ENCODE measurements around the gene MBTPS1. TPM values are rescaled to one million over a fixed set of nuclear protein-coding genes. Genes with fewer than 3 reads are reported as not detected.
A peak's percentile ranks its signal among the peaks of the same experiment; 100 is the strongest.

MBTPS1 gene
- total RNA-seq, 1 donor from 2014 or later: 70.9 TPM

DNA sequence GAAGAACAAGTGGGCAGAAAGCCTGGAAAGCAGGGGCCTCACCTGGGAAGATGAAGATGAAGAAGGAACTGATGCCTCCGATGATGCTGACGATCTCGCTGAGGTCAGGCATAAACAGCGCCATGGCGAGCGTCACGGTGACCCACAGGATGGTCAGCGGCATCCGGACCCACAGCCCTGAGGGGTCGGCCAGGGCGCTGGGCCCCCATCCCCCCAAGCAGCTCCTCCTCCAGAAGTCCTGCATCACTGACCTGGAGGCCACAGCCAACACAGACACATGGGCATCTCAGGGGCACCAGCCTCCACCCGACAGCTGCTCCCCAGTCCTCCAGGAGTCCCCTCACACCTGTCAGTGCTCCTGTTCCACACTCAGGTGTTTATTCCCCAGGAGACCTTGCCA is 100.3 kb downstream of the MBTPS1 start:
- H3K36me3 ChIP-seq (ENCODE audit: control insufficient read depth, insufficient read depth, low read length): no peaks in the 10 kb centered on the region
- no peak for DNase-seq (ENCODE audit: low read depth)
- H3K4me3 ChIP-seq (ENCODE audit: low read depth, low read length): no peak overlapping the region
- TF ChIP-seq, protein P1, sequence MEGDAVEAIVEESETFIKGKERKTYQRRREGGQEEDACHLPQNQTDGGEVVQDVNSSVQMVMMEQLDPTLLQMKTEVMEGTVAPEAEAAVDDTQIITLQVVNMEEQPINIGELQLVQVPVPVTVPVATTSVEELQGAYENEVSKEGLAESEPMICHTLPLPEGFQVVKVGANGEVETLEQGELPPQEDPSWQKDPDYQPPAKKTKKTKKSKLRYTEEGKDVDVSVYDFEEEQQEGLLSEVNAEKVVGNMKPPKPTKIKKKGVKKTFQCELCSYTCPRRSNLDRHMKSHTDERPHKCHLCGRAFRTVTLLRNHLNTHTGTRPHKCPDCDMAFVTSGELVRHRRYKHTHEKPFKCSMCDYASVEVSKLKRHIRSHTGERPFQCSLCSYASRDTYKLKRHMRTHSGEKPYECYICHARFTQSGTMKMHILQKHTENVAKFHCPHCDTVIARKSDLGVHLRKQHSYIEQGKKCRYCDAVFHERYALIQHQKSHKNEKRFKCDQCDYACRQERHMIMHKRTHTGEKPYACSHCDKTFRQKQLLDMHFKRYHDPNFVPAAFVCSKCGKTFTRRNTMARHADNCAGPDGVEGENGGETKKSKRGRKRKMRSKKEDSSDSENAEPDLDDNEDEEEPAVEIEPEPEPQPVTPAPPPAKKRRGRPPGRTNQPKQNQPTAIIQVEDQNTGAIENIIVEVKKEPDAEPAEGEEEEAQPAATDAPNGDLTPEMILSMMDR (IDR thresholded peaks at IDR 0.05; ENCODE audit: insufficient read depth, low read length, poor library complexity, severe bottlenecking): no peak
- H3K27me3 ChIP-seq (ENCODE audit: control insufficient read depth, insufficient read depth, low read length): no peaks in the 10 kb centered on the region

DNA sequence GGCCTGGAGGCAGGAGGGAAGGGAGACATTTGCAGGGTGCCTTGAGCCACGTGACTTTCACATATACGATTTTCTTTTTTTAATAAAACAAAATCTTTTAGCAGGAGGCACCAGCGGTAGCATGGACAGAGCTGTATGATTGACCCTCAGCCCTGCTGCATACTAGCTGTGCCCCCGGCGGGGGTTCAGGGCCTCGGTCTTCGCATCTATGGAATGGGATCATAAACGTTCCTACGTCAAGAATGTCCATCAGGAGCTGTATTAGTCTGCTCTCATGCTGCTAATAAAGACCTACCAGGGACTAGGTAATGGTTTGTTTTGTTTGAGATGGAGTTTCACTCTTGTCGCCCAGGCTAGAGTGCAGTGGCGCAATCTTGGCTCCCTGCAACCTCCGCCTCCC is 101.3 kb downstream of the MBTPS1 start:
- TF ChIP-seq, protein P1 (IDR thresholded peaks at IDR 0.05; ENCODE audit: insufficient read depth, low read length, poor library complexity, severe bottlenecking): no peak
- no peak for DNase-seq (ENCODE audit: low read depth)
- no peak overlapping the region for H3K4me3 ChIP-seq (ENCODE audit: low read depth, low read length)
- no peaks in the 10 kb centered on the region for H3K27me3 ChIP-seq (ENCODE audit: control insufficient read depth, insufficient read depth, low read length)
- no peaks in the 10 kb centered on the region for H3K36me3 ChIP-seq (ENCODE audit: control insufficient read depth, insufficient read depth, low read length)

DNA sequence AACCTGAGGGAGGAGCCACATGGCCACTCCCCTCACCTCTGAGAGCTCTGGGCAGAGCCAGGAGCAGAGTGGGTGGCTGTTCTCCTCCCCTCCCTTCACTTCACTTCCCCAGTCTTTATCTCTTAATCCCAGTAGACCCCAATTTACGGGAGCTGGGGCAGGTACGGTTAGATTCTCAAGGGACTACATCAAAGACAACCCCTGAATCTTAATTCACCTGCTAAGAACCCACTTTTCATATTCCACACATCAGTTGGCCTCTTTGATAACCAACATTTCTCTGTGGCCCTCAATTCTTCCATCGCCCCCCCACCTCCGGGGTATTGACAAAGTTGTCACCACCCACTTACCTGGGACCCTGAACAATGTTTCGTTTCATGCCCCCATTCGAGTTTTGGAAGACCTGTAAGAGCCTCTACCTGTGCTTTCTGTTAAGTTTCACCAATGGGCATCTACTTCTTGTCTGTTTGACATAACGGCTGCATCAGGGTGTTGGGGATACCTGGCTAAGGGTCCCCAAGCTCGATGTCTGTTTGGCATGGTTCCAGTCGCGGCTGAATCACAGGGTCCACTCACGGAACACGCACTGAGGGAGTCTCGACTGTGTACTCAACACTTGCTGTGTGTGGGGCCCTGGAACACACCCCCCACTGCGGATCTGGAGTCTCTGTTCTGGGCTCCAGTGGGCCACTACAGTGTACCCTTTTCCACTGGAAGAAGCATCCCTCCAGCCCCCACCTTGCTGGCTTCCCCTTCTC is 102.0 kb downstream of the MBTPS1 start:
- DNase-seq (ENCODE audit: low read depth): no peak
- H3K36me3 ChIP-seq (ENCODE audit: control insufficient read depth, insufficient read depth, low read length): no peaks in the 10 kb centered on the region
- TF ChIP-seq, protein P1 (IDR thresholded peaks at IDR 0.05; ENCODE audit: insufficient read depth, low read length, poor library complexity, severe bottlenecking): no peak
- no peak overlapping the region for H3K4me3 ChIP-seq (ENCODE audit: low read depth, low read length)
- no peaks in the 10 kb centered on the region for H3K27me3 ChIP-seq (ENCODE audit: control insufficient read depth, insufficient read depth, low read length)

DNA sequence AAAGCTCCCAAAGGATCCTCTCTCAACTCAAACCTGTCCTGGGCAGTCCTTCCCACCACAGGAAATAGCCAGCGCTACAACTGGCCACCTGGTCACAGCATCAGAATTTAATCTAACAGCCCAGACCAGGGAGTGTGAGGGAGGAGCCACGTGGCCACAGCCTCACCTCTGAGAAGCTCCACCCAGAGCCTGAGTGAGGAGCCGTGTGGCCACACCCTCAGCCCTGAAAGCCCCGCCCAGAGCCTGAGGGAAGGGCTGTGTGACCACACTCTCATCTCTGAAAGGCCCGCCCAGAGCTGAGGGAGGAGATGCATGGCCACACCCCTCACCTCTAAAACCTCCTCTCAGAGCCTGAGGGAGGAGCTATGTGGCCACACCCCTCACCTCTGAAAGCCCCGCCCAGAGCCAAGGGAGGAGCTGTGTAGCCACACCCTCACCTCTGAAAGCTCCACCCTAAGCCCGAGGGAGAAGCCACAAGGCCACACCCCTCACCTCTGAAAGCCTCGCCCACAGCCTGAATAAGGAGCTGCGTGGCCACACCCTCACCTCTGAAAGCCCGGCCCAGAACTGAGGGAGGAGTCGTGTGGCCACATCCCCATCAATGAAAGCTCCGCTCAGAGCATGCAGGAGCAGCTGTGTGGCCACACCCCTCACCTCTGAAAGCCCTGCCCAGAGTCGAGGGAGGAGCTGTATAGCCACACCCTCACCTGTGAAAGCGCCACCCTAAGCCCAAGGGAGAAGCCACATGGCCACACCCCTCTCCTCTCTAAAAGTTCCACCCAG is 102.8 kb downstream of the MBTPS1 start:
- TF ChIP-seq, protein P1 (IDR thresholded peaks at IDR 0.05; ENCODE audit: insufficient read depth, low read length, poor library complexity, severe bottlenecking): no peak
- peaks cover 2% of the 10 kb centered on the region for H3K27me3 ChIP-seq (ENCODE audit: control insufficient read depth, insufficient read depth, low read length)
- H3K36me3 ChIP-seq (ENCODE audit: control insufficient read depth, insufficient read depth, low read length): no peaks in the 10 kb centered on the region
- no peak overlapping the region for H3K4me3 ChIP-seq (ENCODE audit: low read depth, low read length)
- peak; percentile 23 for DNase-seq (ENCODE audit: low read depth)

DNA sequence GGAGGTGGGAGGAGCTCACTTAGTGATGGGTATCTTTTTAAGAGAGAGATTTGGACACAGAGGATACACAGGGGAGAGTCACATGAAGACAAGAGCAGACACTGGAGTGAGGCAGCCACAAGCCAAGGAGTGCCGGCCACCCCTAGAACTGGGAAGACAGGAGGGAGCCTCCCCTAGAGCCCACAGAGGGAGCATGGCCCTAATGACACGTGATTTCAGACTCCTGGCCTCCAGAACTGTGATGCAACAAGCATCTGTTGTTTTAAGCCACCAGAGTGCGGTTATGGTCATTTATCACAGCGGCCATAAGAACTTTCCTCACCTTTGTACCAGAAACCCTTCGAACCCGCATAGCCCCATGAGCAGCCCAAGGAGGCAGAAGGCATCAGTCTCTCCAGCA is 107.5 kb downstream of the MBTPS1 start:
- Histone ChIP-seq H3K27me3 (ENCODE audit: control insufficient read depth, insufficient read depth, low read length) (peaks cover 14% of the 10 kb centered on the region), H3K4me3 (ENCODE audit: low read depth, low read length) (no peak overlapping the region), H3K36me3 (ENCODE audit: control insufficient read depth, insufficient read depth, low read length) (no peaks in the 10 kb centered on the region)
- TF ChIP-seq, protein P1 (IDR thresholded peaks at IDR 0.05; ENCODE audit: insufficient read depth, low read length, poor library complexity, severe bottlenecking): no peak
- DNase-seq (ENCODE audit: low read depth): no peak

All from kidney epithelial cell (primary cell).